Measurements from ENCODE around the gene KCTD13.
A peak's percentile ranks its signal among the peaks of the same experiment; 100 is the strongest.
"Not testable (repeated sequence)": the region's sequence is repeated elsewhere in the genome, so short reads cannot be mapped to it uniquely, and the experiment has no call there.

KCTD13 gene

GRCh38 chr16:29925781-29926710 is at the start of gene KCTD13:
KCTD13 (minus strand) TSS chr16:29926226; CDS start chr16:29926033, 193 bp downstream.
- DNase-seq: peak; percentile 80

GRCh38 chr16:29975134-29975538 is 49.1 kb upstream of the KCTD13 start:
- no peak for DNase-seq

GRCh38 chr16:29974291-29975133 is 48.5 kb upstream of the KCTD13 start:
- DNase-seq: no peak

GRCh38 chr16:29973384-29974246 is 47.6 kb upstream of the KCTD13 start, which contains the start of gene TAOK2:
TAOK2 (plus strand) TSS chr16:29973868; CDS start chr16:29977773, 3,905 bp downstream.
- DNase-seq: peak; percentile 97

- no peak for DNase-seq
Observed at GRCh38 chr16:29972992-29973383, 47.0 kb upstream of the KCTD13 start.

- no peak for DNase-seq
Observed at GRCh38 chr16:29972500-29972899, 46.5 kb upstream of the KCTD13 start.

- DNase-seq: no peak
Observed at GRCh38 chr16:29971304-29971703, 45.3 kb upstream of the KCTD13 start.

- DNase-seq: no peak
Observed at GRCh38 chr16:29968205-29968604, 42.2 kb upstream of the KCTD13 start.

GRCh38 chr16:29963021-29963743 is 37.2 kb upstream of the KCTD13 start:
- no peak for DNase-seq

- no peak for DNase-seq
Observed at GRCh38 chr16:29962344-29962994, 36.4 kb upstream of the KCTD13 start.

- DNase-seq: peak; percentile 87
Observed at GRCh38 chr16:29961479-29962343, 35.7 kb upstream of the KCTD13 start, which contains the start of gene TMEM219. TMEM219 (plus strand) TSS chr16:29962079; CDS start chr16:29963144, 1,065 bp downstream.

- no peak for DNase-seq
Observed at GRCh38 chr16:29961127-29961478, 35.1 kb upstream of the KCTD13 start.

- DNase-seq: not testable (repeated sequence)
Observed at GRCh38 chr16:29959821-29960220, 33.8 kb upstream of the KCTD13 start.

GRCh38 chr16:29959293-29959692 is 33.3 kb upstream of the KCTD13 start:
- no peak for DNase-seq

- no peak for DNase-seq
Observed at GRCh38 chr16:29958756-29959155, 32.7 kb upstream of the KCTD13 start.

- no peak for DNase-seq
Observed at GRCh38 chr16:29951625-29952365, 25.8 kb upstream of the KCTD13 start.

- no peak for DNase-seq
Observed at GRCh38 chr16:29950806-29951461, 24.9 kb upstream of the KCTD13 start.

GRCh38 chr16:29947897-29948296 is 21.9 kb upstream of the KCTD13 start:
- no peak for DNase-seq

Data from NCI-H774 (cell line).